Psoas muscle (tissue), 8 donors: ENCODE data around the gene RPP25. TPM values are rescaled to one million over a fixed set of nuclear protein-coding genes. Genes with fewer than 3 reads are reported as not detected.

ENCODE experiments used
- ATAC-seq, 4 donors: fragments of 200-7000 bp; cut with Tn5 transposase; one replicate each; pipeline ENCODE4 v1.9.1; 2020; ENCODE audit warnings: moderate library complexity in 3 of 4, mild to moderate bottlenecking in 2 of 4
- DNase-seq, 2 donors: peaks; one replicate each; pipeline ENCODE4 v3.0.0-alpha.2; 2020
- H3K27ac ChIP-seq: fragments of 200-600 bp; one replicate; pipeline ENCODE4 v1.8.0; 2022
- H3K27me3 ChIP-seq, 3 donors: fragments of 200-600 bp in 1 of 3; one replicate each; pipeline versions ENCODE4 v1.6.1 to v1.8.0; 2013 to 2022; ENCODE audit warnings: low read length in 2 of 3, mild to moderate bottlenecking in 2 of 3, moderate library complexity in 1 of 3; ENCODE audit not compliant: insufficient read depth in 3 of 3
- H3K36me3 ChIP-seq, 2 donors: fragments of 200-600 bp in 1 of 2; one replicate each; pipeline versions ENCODE4 v1.6.1 to v1.8.0; 2013 to 2022; ENCODE audit warnings: low read depth in 1 of 2, mild to moderate bottlenecking in 1 of 2, moderate library complexity in 1 of 2; ENCODE audit not compliant: insufficient read depth in 1 of 2
- H3K4me1 ChIP-seq: fragments of 200-600 bp; one replicate; pipeline ENCODE4 v1.8.0; 2022
- H3K4me3 ChIP-seq: fragments of 200-600 bp; one replicate; pipeline ENCODE4 v1.8.0; 2022; ENCODE audit warnings: mild to moderate bottlenecking
- H3K9me3 ChIP-seq: fragments of 200-600 bp; one replicate; pipeline ENCODE4 v1.8.0; 2022
- WGBS, 3 donors: extraction: QIAGEN DNeasy Blood & Tissue Kit; methylation state at CpG; one replicate each; pipeline versions ENCODE4 v1.1.6 to v1.1.7; 2013; 5-methylcytosine and 5-hydroxymethylcytosine counted together
- intact Hi-C, 2 donors: fragments of 100-400 bp; cut with DNase I; formaldehyde crosslinking; loops; one replicate each; pipeline versions ENCODE4 v1.11.0 to v1.14.2; 2022
- polyA plus RNA-seq, 3 donors: library from polyadenylated mRNA; stranded (reverse); fragments of 200-250 nt; gene quantifications; one replicate each; pipeline ENCODE4 v1.2.3, GENCODE V29; 2013
- total RNA-seq, 4 donors: library from RNA; stranded (reverse); fragmentation: NEBNext Ultra II Directional in 2 of 4; extraction: Animal tissue kit (Norgen Biotek cat#: 25700) in 2 of 4; gene quantifications; one replicate each; pipeline versions ENCODE4 v1.2.1 to v1.2.4, GENCODE V29; 2021 to 2023
- TF ChIP-seq, protein P1 (sequence below): fragments of 200-600 bp; IDR thresholded peaks from one replicate; pipeline ENCODE4 v1.8.0; 2022; ENCODE audit warnings: antibody characterized with exemption
- donor health status: healthy with polysubstance abuse.
- donor health status: DM: no; HTN: no; CAD: no; lungs with moderate emphysema.
- donor health status: Bipolar disorder and iron deficiency.
- donor health status: healthy.
- donor health status: DM: yes; HTN: yes; CAD: no.
- donor health status: DM: no; HTN: no; CAD: no.
- donor health status: DM: no; HTN: no; CAD: no.
- donor health status: DM: yes; HTN: yes; CAD: no.

The RPP25 gene
- total and polyA plus RNA-seq, 7 donors, result 0.64 to 11.6 (median 1.7) TPM

DNA sequence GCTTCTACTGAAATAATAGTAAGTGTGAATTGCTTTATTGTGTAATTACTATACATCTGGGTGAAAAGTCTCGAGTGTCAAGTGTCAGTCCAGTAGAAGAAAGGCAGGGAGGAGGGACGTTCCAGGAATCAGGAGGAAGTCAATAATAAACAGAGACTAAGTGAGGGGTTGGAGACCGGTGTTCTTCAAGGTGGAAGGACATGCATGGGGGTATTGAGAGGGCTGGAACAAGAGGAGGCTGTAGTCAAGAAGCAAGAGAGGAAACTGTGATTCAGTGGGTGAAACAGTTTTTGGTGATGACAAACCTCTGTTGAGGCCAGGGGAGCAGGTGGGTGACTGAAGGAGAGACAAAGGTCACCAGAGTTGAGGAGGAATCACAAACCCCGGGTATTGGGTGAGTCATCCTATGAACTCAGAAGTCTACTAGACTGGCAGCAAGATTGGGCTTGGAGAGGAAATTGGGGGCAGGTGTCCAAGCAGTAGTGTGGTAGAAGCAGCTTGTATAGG lies 27.2 kb upstream of the RPP25 start:
- Histone ChIP-seq H3K9me3 (no peaks in the 10 kb centered on the region), H3K36me3 (no peaks in the 10 kb centered on the region), H3K4me3 (no peak overlapping the region), H3K4me1 (no peaks in the 10 kb centered on the region), H3K27ac (no peak overlapping the region), H3K27me3 (peaks cover 0 to 35% (median 7%) of the 10 kb centered on the region in 3 donors)
- intact Hi-C loops, result no loop called here
- TF ChIP-seq, protein P1, sequence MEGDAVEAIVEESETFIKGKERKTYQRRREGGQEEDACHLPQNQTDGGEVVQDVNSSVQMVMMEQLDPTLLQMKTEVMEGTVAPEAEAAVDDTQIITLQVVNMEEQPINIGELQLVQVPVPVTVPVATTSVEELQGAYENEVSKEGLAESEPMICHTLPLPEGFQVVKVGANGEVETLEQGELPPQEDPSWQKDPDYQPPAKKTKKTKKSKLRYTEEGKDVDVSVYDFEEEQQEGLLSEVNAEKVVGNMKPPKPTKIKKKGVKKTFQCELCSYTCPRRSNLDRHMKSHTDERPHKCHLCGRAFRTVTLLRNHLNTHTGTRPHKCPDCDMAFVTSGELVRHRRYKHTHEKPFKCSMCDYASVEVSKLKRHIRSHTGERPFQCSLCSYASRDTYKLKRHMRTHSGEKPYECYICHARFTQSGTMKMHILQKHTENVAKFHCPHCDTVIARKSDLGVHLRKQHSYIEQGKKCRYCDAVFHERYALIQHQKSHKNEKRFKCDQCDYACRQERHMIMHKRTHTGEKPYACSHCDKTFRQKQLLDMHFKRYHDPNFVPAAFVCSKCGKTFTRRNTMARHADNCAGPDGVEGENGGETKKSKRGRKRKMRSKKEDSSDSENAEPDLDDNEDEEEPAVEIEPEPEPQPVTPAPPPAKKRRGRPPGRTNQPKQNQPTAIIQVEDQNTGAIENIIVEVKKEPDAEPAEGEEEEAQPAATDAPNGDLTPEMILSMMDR, result no peak
- WGBS, 3 donors, result 9 to 20% (median 11%) methylated on average over 4 of the region's 4 CpGs
- no peak for DNase-seq
- no peak for ATAC-seq

DNA sequence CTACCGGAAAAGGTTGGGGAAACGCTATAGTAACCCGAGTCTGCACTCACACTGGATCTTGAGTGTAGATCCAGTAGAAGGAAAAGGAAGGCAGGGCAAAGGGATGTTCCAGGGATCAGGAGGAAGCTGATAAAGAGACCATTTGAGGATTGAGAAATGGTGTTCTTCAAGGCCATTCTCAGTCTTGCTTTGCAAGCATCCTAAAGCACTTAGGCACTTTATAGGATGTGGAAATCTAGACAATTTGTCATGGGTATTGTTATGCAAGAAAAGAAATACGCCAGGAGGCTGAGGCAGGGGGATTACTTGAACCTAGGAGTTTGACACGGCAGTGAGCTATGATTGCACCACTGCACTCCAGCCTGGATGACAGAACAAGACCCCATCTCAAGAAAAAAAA lies 25.6 kb upstream of the RPP25 start:
- 40 to 50% (median 43%) methylated on average over 5 of the region's 5 CpGs for WGBS, 3 donors
- TF ChIP-seq, protein P1, result no peak
- Histone ChIP-seq H3K4me1 (no peaks in the 10 kb centered on the region), H3K36me3 (no peaks in the 10 kb centered on the region), H3K4me3 (no peak overlapping the region), H3K27ac (no peak overlapping the region), H3K27me3 (peaks cover 0 to 35% (median 7%) of the 10 kb centered on the region in 3 donors), H3K9me3 (no peaks in the 10 kb centered on the region)
- DNase-seq (no peak), ATAC-seq (no peak)
- intact Hi-C loops, result no loop called here

DNA sequence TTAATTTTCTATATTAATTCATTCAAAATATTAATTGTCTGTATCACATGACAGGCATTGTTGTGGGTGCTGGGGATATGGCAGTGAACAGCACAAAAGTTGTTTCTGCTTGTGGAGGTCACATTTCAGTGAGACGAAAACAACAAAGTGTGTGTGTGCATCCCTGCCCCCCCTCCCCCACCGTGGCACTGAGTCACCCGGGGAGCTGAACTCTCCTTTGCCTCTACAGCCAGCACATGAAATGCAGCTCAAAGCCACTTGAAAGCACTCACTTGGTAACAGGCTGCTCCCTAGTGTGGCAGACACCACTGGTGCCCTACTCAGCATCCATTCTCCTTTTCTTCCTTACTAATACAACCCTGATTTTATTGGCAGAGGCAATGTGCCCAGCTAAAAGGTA lies 21.9 kb upstream of the RPP25 start:
- Histone ChIP-seq H3K4me1 (no peaks in the 10 kb centered on the region), H3K27me3 (peaks cover 0 to 28% (median 4%) of the 10 kb centered on the region in 3 donors), H3K4me3 (no peak overlapping the region), H3K27ac (no peak overlapping the region), H3K9me3 (no peaks in the 10 kb centered on the region), H3K36me3 (no peaks in the 10 kb centered on the region)
- WGBS, 3 donors, result 9 to 24% (median 24%) methylated on average over 3 of the region's 3 CpGs
- TF ChIP-seq, protein P1, result no peak
- ATAC-seq (no peak), DNase-seq (no peak)
- intact Hi-C loops, result no loop called here

DNA sequence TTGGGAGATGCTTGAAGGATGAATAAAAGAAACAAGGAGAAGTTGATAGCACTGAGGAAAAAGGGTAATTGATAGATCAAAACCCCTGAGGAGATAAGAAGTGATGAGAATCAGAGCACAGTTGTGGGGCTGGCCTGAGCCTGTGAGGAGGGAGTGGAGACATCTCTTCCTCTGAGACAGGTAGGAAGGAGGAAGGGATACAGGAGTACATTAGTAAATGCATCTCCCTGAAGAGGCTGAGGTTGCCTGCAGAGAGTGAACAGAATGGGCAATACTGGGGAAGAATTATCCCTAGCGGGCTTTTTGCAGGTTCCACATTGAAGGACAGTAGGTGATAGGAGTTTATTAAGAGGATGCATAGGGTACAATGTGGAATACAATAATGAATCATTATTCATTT lies 21.5 kb upstream of the RPP25 start:
- no peaks in the 10 kb centered on the region for H3K9me3 ChIP-seq
- H3K27ac ChIP-seq, result no peak overlapping the region
- intact Hi-C loops, result no loop called here
- no peak for ATAC-seq
- TF ChIP-seq, protein P1, result no peak
- H3K4me3 ChIP-seq, result no peak overlapping the region
- H3K36me3 ChIP-seq, result no peaks in the 10 kb centered on the region
- 81 to 95% (median 85%) methylated on average over 1 of the region's 1 CpG for WGBS, 3 donors
- peaks cover 0 to 24% (median 4%) of the 10 kb centered on the region in 3 donors for H3K27me3 ChIP-seq
- no peak for DNase-seq
- H3K4me1 ChIP-seq, result no peaks in the 10 kb centered on the region

DNA sequence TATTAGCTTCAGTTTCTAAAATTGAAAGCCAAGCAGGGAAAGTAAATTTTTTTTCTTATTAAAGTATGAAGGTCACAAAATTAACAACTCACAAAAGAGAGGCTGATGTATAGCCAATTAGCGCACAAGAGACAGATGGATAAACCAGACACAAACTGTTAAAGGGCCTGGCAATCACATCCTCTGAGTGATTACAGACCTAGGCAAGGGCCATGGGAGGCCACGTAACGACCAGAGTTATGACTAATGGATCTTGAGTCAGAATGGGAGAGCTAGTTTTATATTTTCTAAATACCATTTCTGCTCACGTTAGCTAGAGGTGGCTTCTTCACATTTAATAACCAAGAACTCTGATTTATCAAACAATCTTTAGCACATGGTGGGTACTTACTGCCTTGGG lies 21.0 kb upstream of the RPP25 start:
- no peak for DNase-seq
- Histone ChIP-seq H3K27ac (no peak overlapping the region), H3K9me3 (no peaks in the 10 kb centered on the region), H3K4me3 (no peak overlapping the region), H3K4me1 (no peaks in the 10 kb centered on the region), H3K27me3 (peaks cover 0 to 19% (median 4%) of the 10 kb centered on the region in 3 donors), H3K36me3 (no peaks in the 10 kb centered on the region)
- intact Hi-C loops, result no loop called here
- 50 to 60% (median 55%) methylated on average over 4 of the region's 4 CpGs for WGBS, 3 donors
- TF ChIP-seq, protein P1, result no peak
- ATAC-seq, result no peak
